ENCODE data around the gene IP6K2.

Gene IP6K2

DNA sequence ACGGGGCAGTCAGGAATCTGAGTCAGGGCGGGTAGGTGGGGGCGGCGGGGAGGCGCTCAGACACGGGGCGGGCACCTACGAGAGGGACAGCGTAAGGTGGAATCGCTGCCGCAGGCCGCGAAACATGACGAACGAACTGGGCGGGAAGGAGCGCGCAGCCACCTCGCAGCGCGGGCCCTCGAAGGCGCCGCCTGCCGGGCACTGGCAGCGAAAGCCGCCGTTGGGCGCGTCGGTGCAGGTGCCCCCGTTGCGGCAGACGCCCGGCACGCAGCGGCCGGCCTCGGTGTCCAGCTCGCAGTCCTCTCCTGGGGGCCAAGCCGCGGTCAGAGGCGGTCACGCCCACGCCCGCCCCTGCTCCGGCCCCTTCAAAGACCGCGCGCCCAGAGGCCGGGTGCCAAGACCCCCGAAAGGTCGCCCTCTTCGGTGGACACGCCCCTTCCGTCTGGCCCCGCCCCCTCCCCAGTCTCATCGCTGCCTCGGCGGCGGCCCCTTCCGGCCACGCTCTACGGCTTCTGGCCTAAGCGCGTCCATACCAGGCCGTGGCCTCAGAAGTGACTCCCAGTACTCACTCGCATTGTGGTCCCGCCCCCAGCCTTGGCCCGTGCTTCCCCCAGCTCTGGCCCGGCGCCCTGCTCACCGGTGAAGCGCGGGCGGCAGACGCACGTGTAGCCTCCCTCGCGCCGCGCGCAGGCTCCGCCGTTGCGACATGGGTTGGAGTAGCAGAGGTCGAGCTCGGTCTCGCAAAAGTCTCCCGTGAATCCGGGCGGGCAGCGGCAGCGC lies 60.8 kb downstream of the IP6K2 start:
- peak overlapping the region; percentile 46 for H3K4me3 ChIP-seq (replicated peaks; ENCODE audit: low read depth, low read length)
- peak; percentile 70 for DNase-seq (ENCODE audit: low read depth)
- TF ChIP-seq, protein P1, sequence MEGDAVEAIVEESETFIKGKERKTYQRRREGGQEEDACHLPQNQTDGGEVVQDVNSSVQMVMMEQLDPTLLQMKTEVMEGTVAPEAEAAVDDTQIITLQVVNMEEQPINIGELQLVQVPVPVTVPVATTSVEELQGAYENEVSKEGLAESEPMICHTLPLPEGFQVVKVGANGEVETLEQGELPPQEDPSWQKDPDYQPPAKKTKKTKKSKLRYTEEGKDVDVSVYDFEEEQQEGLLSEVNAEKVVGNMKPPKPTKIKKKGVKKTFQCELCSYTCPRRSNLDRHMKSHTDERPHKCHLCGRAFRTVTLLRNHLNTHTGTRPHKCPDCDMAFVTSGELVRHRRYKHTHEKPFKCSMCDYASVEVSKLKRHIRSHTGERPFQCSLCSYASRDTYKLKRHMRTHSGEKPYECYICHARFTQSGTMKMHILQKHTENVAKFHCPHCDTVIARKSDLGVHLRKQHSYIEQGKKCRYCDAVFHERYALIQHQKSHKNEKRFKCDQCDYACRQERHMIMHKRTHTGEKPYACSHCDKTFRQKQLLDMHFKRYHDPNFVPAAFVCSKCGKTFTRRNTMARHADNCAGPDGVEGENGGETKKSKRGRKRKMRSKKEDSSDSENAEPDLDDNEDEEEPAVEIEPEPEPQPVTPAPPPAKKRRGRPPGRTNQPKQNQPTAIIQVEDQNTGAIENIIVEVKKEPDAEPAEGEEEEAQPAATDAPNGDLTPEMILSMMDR (IDR thresholded peaks at IDR 0.05; ENCODE audit: low read length, missing control alignments), result peak; percentile 12

DNA sequence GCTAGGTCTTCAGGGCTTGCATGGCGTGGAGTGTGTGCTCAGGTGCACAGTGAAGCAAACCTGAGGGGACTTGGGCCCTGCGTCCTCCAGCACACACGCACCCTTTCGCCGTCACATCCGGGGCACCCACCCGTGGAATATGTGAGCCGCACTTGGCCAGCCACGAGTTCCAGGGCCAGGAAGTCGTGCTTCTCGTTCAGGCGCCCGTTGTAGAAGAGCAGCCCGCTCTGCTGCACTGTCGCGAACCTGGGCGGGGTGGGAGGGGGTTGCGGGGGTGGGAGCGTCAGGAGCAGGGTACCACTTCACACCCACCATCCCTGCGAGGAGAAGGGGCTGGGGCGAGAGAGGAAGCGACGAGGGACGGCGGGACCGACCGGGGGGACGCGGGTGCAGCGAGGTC lies 61.4 kb downstream of the IP6K2 start:
- TF ChIP-seq, protein P1 (IDR thresholded peaks at IDR 0.05; ENCODE audit: low read length, missing control alignments), result no peak

DNA sequence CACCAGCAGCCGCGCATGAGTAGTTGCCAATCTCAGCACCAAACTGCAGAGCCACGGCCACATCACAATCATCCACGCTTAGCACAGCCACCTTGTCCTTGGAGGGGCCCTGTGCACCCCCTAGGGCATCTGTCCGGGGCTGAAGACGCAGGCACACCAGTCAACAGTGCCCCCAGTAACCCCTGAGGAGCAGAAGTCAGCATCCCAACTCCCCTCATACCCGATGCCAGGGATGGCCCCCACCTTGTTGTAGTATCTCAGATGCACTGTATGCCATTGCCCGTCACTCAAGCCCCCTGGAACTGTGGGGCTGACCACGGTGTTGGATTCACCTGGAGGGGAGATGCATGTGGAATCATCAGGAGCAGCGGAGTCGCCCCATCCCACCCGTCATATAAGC lies 62.0 kb downstream of the IP6K2 start:
- TF ChIP-seq, protein P1 (IDR thresholded peaks at IDR 0.05; ENCODE audit: low read length, missing control alignments), result no peak
- no peak overlapping the region for H3K4me3 ChIP-seq (replicated peaks; ENCODE audit: low read depth, low read length)
- no peak for DNase-seq (ENCODE audit: low read depth)

More for the DNA sequence above, 61.4 kb downstream of the IP6K2 start:
- DNase-seq (ENCODE audit: low read depth), result no peak
- no peak overlapping the region for H3K4me3 ChIP-seq (replicated peaks; ENCODE audit: low read depth, low read length)

DNA sequence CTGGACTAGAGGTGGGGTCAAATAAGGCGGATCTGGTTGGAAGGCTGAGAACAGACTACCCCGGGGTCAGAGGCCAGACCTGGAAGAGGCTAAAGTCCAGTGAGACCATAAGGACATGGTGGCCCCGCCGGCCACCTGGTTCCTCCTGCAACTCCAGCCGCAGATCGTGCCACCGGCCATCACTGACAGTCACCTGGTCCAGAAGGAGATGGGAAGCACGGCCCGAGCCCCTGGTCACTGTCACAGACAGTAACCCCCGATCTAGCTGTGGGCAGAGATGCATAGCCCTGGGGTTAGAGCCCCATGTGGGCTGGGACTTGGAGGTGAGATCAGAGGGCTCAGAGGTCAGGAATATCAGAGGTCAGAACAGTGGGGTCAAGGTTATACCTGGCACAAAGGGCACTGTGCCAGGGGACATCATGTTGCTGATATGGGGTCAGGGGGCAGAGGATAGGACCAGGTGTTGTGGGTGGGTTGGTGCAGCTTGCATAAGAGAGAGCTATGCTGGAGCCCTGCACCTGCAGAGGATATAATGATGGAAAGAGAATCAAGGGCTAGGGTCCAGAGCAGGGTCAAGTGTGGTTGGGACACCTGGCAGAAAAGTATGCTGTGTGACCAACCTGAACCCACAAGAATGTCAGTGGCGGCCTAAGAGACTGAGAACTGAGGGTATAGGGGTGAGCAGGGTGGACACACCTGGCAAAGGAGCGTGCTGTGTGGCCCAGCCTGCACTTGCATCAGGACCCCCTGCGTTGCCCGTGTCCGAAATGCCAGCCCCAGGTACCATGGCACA lies 63.9 kb downstream of the IP6K2 start:
- no peak overlapping the region for H3K4me3 ChIP-seq (replicated peaks; ENCODE audit: low read depth, low read length)
- TF ChIP-seq, protein P1 (IDR thresholded peaks at IDR 0.05; ENCODE audit: low read length, missing control alignments), result no peak
- DNase-seq (ENCODE audit: low read depth), result no peak

DNA sequence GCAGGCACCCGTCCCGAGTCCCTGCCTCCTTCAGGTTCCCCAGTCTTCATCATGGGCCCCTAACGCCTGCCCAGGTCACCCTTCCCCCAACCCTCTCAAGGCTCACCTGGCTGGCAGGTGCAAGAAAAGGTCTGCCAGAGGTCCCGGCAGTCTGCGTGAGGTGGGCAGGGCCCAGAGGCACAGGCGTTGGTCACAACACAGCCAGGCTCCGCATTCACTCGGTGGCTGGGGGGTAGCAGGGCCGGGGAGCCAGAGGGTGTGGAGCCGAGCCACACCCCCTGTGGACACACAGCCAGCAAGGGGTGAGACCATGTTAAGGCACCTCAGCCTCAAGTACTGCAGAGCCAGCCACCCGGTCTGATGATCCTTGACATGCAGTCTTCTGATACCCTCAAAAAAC lies 65.2 kb downstream of the IP6K2 start:
- DNase-seq (ENCODE audit: low read depth), result no peak
- TF ChIP-seq, protein P1 (IDR thresholded peaks at IDR 0.05; ENCODE audit: low read length, missing control alignments), result no peak
- H3K4me3 ChIP-seq (replicated peaks; ENCODE audit: low read depth, low read length), result no peak overlapping the region

DNA sequence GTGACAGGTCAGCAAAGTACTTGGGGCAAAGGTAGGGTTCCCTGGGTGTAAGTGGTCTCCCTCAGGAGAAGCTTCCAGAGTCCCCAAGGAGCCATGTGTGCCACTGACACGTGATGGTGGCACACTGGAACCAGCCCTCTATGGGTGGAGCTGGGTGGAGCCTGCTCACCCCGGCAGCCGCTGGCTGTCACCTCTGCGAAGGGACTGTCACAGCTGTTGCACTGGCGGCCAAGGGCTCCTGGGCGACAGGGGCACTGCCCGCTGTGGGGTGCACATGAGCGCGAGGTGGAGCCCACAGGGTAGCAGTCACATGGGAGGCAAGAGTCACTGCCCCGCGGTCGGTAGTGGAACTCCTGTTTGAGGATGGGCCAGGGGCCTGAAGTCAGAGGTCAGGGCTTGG lies 66.3 kb downstream of the IP6K2 start:
- no peak for DNase-seq (ENCODE audit: low read depth)
- no peak overlapping the region for H3K4me3 ChIP-seq (replicated peaks; ENCODE audit: low read depth, low read length)

More for the DNA sequence above, 66.3 kb downstream of the IP6K2 start:
- TF ChIP-seq, protein P1 (IDR thresholded peaks at IDR 0.05; ENCODE audit: low read length, missing control alignments), result no peak

All from fibroblast of pulmonary artery (primary cell).